Tongue (tissue), 2 donors: ENCODE results near the gene MECP2. TPM values are rescaled to one million over a fixed set of nuclear protein-coding genes. Genes with fewer than 3 reads are reported as not detected.
"Not testable (repeated sequence)": the region's sequence is repeated elsewhere in the genome, so short reads cannot be mapped to it uniquely, and the experiment has no call there.

Experiments
- DNase-seq: peaks from one replicate; pipeline ENCODE4 v3.0.0-alpha.2; 2015
- total RNA-seq: library from RNA; depleted of rRNA; stranded (reverse); fragments of >200 nt; gene quantifications from one replicate; pipeline ENCODE4 v1.2.3, GENCODE V29; 2014

MECP2 gene
- 37.5 TPM for total RNA-seq

- peak; percentile 96 for DNase-seq
Observed at GRCh38 chrX:154097589-154098541, at the start of gene MECP2. Gene MECP2, minus strand, starts transcription at chrX:154097717.

- not testable (repeated sequence) for DNase-seq
Observed at GRCh38 chrX:154144010-154144409, 46.5 kb upstream of the MECP2 start, which contains the start of gene OPN1LW. Gene OPN1LW, plus strand, starts transcription at chrX:154144243. Its CDS starts 41 bp downstream, at chrX:154144284.

GRCh38 chrX:154142950-154143745 is 45.6 kb upstream of the MECP2 start:
- no peak for DNase-seq

GRCh38 chrX:154142386-154142785 is 44.9 kb upstream of the MECP2 start:
- DNase-seq, result no peak

DNA sequence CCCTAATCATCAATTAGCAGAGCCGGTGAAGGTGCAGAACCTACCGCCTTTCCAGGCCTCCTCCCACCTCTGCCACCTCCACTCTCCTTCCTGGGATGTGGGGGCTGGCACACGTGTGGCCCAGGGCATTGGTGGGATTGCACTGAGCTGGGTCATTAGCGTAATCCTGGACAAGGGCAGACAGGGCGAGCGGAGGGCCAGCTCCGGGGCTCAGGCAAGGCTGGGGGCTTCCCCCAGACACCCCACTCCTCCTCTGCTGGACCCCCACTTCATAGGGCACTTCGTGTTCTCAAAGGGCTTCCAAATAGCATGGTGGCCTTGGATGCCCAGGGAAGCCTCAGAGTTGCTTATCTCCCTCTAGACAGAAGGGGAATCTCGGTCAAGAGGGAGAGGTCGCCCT is 43.2 kb upstream of the MECP2 start:
- DNase-seq, result no peak

- DNase-seq, result no peak
Observed at GRCh38 chrX:154140206-154140605, 42.7 kb upstream of the MECP2 start.

- no peak for DNase-seq
Observed at GRCh38 chrX:154138857-154139256, 41.3 kb upstream of the MECP2 start.

GRCh38 chrX:154136627-154137161 is 39.2 kb upstream of the MECP2 start:
- DNase-seq, result peak; percentile 81

DNA sequence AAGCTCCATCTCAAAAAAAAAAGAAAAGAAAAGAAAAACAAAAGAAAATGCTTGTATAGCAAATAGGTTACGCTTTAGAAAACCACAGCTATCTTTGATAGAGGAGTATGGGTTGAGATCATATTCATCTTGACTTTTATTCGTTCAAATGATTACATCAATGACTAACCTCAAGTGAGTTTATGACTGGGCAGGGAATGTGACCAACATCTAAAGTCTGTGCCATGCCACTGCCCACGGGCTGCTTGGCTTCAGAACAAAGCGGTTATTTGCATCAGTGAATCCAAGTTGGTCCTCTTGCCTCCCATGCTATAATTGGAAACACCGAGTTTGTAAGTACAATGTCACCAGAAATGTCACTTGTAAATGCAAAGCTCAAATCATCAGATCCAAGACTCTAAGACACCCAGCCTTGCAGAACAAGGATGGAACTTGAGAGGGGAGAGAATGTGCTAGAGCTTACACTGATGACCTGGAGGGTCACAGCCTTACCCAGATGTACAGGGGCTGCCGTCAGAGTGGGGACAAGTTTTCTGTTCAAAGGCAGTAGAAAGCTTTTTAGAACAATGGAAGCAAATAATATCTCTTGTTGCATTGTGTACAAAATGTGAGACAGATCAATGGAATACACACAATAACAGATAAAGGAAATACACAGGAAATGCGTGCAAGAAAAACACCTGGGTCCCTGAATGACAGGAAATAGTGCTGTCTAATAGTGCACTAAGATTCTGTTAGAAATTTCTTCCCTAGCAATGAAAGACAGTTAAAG is 38.1 kb upstream of the MECP2 start:
- no peak for DNase-seq

- no peak for DNase-seq
Observed at GRCh38 chrX:154132366-154132765, 34.8 kb upstream of the MECP2 start.

DNA sequence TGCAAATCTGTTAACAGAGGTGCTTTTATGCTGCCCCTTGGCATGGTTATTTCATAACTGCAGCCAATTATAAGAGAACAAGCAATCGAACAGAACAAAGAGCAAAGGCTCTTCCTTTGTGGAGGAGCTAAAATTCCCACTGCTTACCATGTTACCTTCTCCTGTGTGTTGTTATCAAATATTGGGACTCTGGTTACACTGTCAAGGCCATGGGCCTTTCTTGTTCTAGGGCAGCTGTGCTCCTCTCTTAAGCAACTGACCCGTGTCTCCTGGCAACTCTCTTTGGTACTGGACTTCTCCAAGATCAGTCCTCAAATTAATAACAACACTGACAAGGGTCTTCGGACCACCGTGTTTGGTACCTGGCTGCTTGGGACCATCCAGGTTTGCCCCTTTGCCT is 34.4 kb upstream of the MECP2 start:
- DNase-seq, result no peak

GRCh38 chrX:154126101-154126500 is 28.6 kb upstream of the MECP2 start:
- no peak for DNase-seq

DNA sequence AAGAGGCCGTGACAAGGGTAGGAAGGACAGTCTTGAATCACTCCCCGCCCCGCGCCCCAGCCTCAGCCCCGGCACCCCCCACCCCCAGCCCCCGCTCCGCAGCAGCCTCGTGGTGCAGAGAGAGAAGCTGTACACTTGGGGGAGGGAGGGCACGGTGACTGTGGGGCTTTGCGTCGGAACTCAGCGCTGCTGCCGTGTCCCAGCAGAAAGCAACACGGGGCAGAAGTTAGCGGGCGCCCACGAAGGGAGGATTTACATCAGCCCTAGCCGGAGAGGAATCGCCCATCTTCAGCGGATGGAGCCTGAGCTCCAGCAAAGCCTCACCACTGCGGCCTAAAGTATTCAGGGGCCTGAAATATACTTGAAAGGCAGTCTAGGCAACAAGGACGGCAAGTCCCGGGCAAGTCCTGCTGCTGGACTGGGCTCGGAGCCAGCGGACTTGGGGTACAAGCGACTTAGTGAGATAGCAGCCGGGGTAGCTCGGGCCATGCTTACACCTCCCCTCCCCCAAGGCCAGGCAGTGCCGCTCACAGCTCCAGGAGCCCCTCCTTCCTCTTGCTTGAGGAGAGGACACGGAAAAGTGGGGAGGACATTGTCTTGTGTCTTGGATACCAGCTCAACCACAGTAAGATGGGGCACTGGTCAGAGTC is 28.0 kb upstream of the MECP2 start:
- no peak for DNase-seq

DNA sequence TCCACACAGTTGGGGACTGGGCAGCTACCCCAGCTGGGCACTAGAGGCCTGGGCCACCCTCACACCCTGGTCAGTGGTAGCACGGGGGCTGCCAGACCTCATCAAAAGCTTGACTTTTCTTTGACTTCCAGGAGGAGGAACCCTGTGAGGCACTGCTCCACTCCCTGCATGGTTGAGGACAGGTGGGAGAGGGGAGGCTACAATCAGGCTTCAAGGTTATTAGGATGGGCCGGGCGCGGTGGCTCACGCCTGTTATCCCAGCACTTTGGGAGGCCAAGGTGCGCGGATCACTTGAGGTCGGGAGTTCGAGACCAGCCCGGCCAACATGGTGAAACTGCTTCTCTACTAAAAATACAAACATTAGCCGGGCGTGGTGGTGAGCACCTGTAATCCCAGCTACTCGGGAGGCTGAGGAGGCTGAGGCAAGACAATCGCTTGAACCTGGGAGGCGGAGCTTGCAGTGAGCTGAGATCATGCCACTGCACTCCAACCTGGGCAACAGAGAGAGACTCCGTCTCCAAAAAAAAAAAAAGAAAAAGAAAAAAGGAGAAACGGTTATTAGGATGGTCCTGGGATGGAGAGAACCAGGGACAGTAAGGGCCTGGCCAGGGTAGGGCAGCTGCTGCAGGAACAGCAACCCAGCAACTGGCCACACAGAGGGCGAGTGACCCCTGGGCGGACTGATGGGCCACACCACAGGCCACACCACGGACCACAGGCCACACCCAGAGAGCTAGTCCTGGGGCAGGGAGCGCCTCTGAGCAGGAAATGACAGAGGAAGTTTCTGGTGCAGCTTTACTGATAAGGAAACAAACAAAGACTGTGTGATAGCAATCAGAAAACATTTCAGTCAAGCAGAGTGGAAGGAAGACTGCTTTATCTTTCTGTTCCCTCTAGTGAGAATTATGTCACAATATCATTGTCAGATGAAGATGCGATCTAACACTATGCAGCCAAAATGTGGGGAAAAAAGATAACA is 26.0 kb upstream of the MECP2 start:
- no peak for DNase-seq

GRCh38 chrX:154121961-154122360 is 24.4 kb upstream of the MECP2 start:
- peak; percentile 16 for DNase-seq

GRCh38 chrX:154121207-154121606 is 23.7 kb upstream of the MECP2 start:
- peak; percentile 1 for DNase-seq

GRCh38 chrX:154120567-154120966 is 23.1 kb upstream of the MECP2 start:
- DNase-seq, result no peak

GRCh38 chrX:154117566-154117965 is 20.0 kb upstream of the MECP2 start:
- DNase-seq, result no peak

- no peak for DNase-seq
Observed at GRCh38 chrX:154116426-154117211, 19.1 kb upstream of the MECP2 start.
